DND-41 (cell line): Measurements from ENCODE around the gene GPT2.

Experiments used
- ATAC-seq: fragments of 200-7000 bp; cut with Tn5 transposase; 3 replicates; pipeline ENCODE4 v1.9.1; 2021; ENCODE audit warnings: low read depth; ENCODE audit not compliant: insufficient read depth
- DNase-seq: peaks from one replicate; pipeline ENCODE4 v3.0.0-alpha.2; 2020
- H2AFZ ChIP-seq: 2 replicates; pipeline ENCODE4 v1.6.0; 2012; ENCODE audit warnings: low read depth, low read length
- H3K27ac ChIP-seq: 2 replicates; pipeline ENCODE4 v1.5.1; 2012; ENCODE audit warnings: low read length, inconsistent platforms
- H3K27me3 ChIP-seq: fragments of 200-600 bp; sonication (generic); 2 replicates; pipeline ENCODE4 v1.6.0; 2012; ENCODE audit warnings: low read length, mild to moderate bottlenecking, inconsistent platforms; ENCODE audit not compliant: insufficient read depth, poor library complexity
- H3K36me3 ChIP-seq: 2 replicates; pipeline ENCODE4 v1.5.1; 2012; ENCODE audit warnings: low read length, inconsistent platforms; ENCODE audit not compliant: insufficient read depth
- H3K4me1 ChIP-seq: 2 replicates; pipeline ENCODE4 v1.5.1; 2012; ENCODE audit warnings: mild to moderate bottlenecking, low read length; ENCODE audit not compliant: insufficient read depth
- H3K4me2 ChIP-seq: 2 replicates; pipeline ENCODE4 v1.6.0; 2012; ENCODE audit warnings: mild to moderate bottlenecking, moderate library complexity, low read length, inconsistent platforms; ENCODE audit not compliant: insufficient read depth
- H3K4me3 ChIP-seq, 2 experiments: fragments of 200-600 bp in 1 of 2; shearing (Covaris generic) in 1 of 2; 2 replicates each; pipeline ENCODE4 v1.5.1; 2012 to 2016; ENCODE audit warnings: inconsistent platforms in 2 of 2, low read length in 2 of 2, mild to moderate bottlenecking in 2 of 2, low read depth in 1 of 2, moderate library complexity in 1 of 2
- H3K79me2 ChIP-seq: 2 replicates; pipeline ENCODE4 v1.6.0; 2012; ENCODE audit warnings: low read length, inconsistent platforms; ENCODE audit not compliant: insufficient read depth
- H3K9ac ChIP-seq: 2 replicates; pipeline ENCODE4 v1.6.0; 2012; ENCODE audit warnings: low read depth, mild to moderate bottlenecking, inconsistent platforms, low read length, moderate library complexity
- H3K9me3 ChIP-seq: 2 replicates; pipeline ENCODE4 v1.5.1; 2012; ENCODE audit warnings: low read length, moderate library complexity, mild to moderate bottlenecking, inconsistent platforms; ENCODE audit not compliant: insufficient read depth, severe bottlenecking
- H4K20me1 ChIP-seq: 2 replicates; pipeline ENCODE4 v1.6.0; 2012; ENCODE audit warnings: low read length; ENCODE audit not compliant: insufficient read depth
- CTCF ChIP-seq: IDR thresholded peaks from 2 replicates; pipeline ENCODE4 v1.5.1; 2012; ENCODE audit warnings: borderline replicate concordance, low read length, moderate library complexity, mild to moderate bottlenecking; ENCODE audit not compliant: poor library complexity, severe bottlenecking; ENCODE audit errors: extremely low read depth
- EZH2 ChIP-seq: IDR thresholded peaks from 3 replicates; pipeline ENCODE4 v1.6.1; 2012; ENCODE audit warnings: borderline replicate concordance, low read depth, mild to moderate bottlenecking, moderate library complexity, low read length, inconsistent platforms; ENCODE audit not compliant: severe bottlenecking

The GPT2 gene

GRCh38 chr16:46898006-46898405 lies 13.8 kb downstream of the GPT2 start:
- Histone ChIP-seq H3K36me3 (no peaks in the 10 kb centered on the region), H3K27ac (no peak overlapping the region)

GRCh38 chr16:46899443-46900143 lies 15.4 kb downstream of the GPT2 start:
- no peak overlapping the region for H3K4me2 ChIP-seq
- peaks cover 2% of the 10 kb centered on the region for H3K27me3 ChIP-seq
- H3K9ac ChIP-seq = no peak overlapping the region
- H3K27ac ChIP-seq = no peak overlapping the region
- H3K79me2 ChIP-seq = no peaks in the 10 kb centered on the region
- H3K36me3 ChIP-seq = no peaks in the 10 kb centered on the region
- no peak for TF ChIP-seq CTCF
- TF ChIP-seq EZH2 = no peak
- H3K9me3 ChIP-seq = no peaks in the 10 kb centered on the region
- H3K4me1 ChIP-seq = no peaks in the 10 kb centered on the region
- DNase-seq = no peak
- no peak overlapping the region for H2AFZ ChIP-seq
- no peak overlapping the region for H3K4me3 ChIP-seq
- no peak for ATAC-seq
- no peaks in the 10 kb centered on the region; the same call in 1 of the 2 replicates for H4K20me1 ChIP-seq

More at GRCh38 chr16:46898006-46898405, 13.8 kb downstream of the GPT2 start:
- no peak overlapping the region for H3K4me3 ChIP-seq
- DNase-seq (peak; percentile 33), ATAC-seq (peak; percentile 68)
- TF ChIP-seq EZH2 (no peak), CTCF (no peak)
- H3K4me2 ChIP-seq = no peak overlapping the region
- no peak overlapping the region for H2AFZ ChIP-seq
- H3K9ac ChIP-seq = no peak overlapping the region
- H3K79me2 ChIP-seq = no peaks in the 10 kb centered on the region
- peaks cover 2% of the 10 kb centered on the region for H3K27me3 ChIP-seq
- no peaks in the 10 kb centered on the region for H3K4me1 ChIP-seq
- no peaks in the 10 kb centered on the region; the same call in 1 of the 2 replicates for H4K20me1 ChIP-seq
- no peaks in the 10 kb centered on the region for H3K9me3 ChIP-seq

- H3K4me3 ChIP-seq = no peak overlapping the region
Measured at GRCh38 chr16:46900455-46901235, 16.5 kb downstream of the GPT2 start.

More at GRCh38 chr16:46900455-46901235, 16.5 kb downstream of the GPT2 start:
- Histone ChIP-seq H3K27me3 (peaks cover 2% of the 10 kb centered on the region), H3K27ac (no peak overlapping the region), H3K4me2 (no peak overlapping the region), H3K9me3 (no peaks in the 10 kb centered on the region), H3K79me2 (no peaks in the 10 kb centered on the region), H3K9ac (no peak overlapping the region), H3K36me3 (no peaks in the 10 kb centered on the region), H2AFZ (no peak overlapping the region), H3K4me1 (no peaks in the 10 kb centered on the region), H4K20me1 (no peaks in the 10 kb centered on the region; the same call in 1 of the 2 replicates)
- ATAC-seq (no peak), DNase-seq (no peak)
- no peak for TF ChIP-seq CTCF
- TF ChIP-seq EZH2 = no peak
